Activated T-cell treated with anti-CD3 and anti-CD28 coated beads for 24 hours (primary cell): ENCODE measurements around the gene VAMP2.

Experiments
- DNase-seq: peaks from one replicate; pipeline ENCODE4 v3.0.0-alpha.2; 2020; ENCODE audit warnings: low read depth

Gene VAMP2

DNA sequence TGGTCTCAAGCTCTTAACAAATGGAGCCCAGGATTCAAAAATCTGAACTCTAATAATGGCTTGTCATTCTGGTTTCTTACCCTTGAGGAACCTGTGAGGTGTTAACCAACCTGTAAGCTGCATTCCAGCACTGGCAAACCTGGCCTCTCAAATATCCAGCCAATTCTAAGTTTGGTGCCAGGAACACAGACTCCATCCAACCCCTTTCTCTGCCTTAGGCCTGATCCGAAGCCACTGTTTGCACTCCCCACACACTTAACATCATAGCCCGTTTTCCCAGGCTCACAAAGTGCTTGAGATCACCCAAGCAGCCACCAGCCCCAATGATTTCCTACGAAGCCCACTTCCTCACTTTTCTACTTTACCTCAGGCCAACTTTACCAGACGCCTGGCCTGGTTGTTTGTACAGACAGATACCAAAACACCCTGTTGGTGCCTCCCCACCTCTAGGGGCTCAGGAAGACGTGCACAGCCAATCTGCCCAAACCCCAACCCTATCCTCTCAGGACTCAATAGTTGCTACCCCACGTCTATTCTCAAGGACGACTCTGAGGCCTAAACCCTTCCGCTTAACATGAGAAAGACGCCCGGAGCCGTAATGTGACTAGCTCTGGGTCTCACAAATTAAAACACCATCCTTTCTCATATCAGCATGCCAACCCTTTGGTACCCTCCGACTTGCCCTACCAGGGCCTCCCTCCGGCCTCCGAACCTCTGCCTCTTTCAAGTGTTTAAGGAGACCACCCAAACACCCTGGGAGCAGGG is 7.3 kb downstream of the VAMP2 start:
- DNase-seq: no peak

DNA sequence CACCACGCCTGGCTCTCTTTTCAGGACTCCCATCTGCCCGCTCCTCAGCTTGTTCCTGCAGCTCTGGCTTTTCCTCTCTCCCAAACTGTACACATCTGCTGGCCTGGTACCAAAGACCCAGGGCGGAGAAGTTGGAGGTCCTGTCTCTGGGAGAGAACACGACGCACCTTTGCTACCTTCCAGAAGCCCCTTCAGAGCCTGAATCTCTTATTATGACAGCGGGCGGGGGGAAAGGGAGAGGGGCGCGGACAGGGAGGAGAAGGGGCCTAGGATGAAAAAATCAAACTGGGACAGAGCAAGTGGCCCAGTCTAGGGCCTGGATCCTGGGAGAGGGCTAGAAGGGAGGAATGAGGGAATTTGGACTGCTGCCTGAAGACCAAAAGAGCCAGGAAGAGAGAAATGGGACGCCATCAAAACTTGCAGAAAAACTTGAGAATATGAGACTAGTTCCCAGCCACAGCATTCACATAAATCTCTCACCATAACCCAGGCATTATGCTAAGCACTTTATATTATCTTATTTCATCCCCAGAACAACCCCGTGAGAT is 8.1 kb downstream of the VAMP2 start:
- no peak for DNase-seq

DNA sequence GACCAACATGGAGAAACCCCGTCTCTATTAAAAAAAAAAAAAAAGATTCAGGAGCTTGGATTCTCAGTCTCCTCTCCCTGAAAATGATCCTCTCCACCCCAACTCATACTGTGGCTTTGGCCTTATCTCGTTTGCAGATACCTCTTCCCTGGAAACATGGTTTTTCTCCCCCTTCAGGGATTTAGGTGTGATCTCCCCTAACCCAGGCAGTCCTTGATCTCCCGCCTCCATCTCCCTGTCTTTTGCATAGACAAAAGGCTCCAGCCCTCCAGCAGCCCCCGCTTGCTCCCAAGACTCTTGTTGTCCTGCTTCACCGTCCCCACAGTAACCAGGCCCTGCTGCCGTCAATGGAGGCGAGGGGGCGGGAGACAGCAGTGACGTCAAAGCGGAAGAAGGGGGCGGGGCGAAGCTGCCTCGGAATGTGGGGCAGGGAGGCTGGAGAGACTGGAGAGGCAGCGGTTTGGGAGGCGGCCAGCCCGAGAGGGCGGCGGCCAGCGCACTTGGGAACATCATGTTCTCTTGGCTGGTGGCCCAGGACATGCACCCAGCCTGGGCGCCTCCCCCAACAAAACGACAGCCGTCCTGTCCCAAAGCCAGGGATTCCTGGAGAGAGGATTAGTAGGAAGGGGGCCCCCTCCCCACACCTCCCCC is 8.7 kb downstream of the VAMP2 start:
- DNase-seq: peak; percentile 84

DNA sequence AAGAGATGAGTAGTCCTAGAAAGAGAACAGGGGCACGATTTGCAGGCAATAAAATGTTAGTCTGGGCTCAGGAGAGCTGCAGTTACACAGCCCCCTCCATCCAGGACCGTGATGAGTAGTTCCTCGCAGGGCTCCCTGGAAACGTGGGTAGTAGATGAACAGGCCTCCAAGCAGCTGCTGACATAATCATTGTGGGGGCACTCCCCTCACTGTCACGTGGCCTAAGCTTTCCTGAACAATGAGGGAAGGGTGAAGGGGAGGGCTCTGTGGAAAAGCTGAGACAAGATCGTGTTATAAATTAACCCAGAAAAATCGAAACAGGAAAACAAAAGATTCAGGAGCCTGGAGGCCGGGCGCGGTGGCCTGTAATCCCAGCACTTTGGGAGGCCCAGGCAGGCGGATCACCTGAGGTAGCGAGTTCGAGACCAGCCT is 9.2 kb downstream of the VAMP2 start:
- DNase-seq: peak; percentile 59

DNA sequence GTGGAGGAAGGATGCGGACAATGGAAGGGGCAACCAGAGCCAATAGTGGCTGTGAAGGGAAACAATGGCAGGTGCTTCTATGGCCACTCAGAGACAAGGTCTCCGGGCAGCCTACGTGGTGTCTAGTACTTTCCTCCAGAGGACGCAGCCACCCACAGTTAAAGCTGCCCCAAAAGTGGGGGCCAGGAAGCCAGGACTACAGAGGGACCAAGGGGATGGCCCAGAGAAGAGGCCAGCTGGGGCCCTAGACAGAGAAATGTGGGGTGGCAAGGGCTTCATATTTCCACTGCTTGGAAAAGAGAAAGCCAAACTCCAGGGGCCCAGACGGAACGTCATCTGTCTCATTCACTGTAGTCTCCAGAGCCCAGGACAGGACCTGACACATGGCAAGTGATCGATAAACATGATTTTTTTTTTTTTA is 9.7 kb downstream of the VAMP2 start:
- no peak for DNase-seq

DNA sequence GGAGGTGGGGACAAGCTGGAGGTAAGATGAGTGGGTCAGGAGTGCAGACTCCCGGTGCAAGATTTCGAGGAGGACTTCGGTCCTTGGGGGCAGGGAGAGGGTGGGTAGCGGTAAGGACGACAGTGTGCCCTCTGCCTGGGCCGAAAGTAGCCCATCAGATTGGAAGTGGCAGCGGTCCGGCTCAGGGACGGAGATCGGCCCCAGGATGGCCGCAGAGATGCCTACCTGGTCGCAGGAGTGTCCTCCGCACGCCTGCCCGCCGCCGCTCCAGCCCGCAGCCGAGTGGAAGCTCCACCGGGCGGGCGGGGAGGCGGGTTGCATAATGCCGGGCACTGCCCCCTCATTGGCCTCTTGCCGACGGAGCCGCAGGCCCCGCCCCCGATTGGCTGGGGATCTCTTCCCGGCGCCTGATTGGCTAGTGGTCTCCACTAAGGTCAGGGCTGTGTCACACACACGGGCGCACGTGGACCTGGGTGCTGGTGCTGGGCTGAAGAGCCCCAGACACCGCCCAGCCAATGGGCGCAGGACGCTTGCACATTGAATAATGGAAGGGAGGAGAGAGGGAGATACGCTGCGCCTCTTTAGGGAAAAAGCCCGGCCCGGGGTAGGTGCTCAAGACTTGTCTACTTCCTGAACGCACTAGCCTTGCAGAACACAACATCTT is 10.5 kb downstream of the VAMP2 start, which contains the start of gene PER1:
Gene PER1, minus strand, starts transcription at position 293 of the 664 bp plus-strand sequence. CDS start 1,698 bp downstream, outside the sequence.
- peak; percentile 82 for DNase-seq

DNA sequence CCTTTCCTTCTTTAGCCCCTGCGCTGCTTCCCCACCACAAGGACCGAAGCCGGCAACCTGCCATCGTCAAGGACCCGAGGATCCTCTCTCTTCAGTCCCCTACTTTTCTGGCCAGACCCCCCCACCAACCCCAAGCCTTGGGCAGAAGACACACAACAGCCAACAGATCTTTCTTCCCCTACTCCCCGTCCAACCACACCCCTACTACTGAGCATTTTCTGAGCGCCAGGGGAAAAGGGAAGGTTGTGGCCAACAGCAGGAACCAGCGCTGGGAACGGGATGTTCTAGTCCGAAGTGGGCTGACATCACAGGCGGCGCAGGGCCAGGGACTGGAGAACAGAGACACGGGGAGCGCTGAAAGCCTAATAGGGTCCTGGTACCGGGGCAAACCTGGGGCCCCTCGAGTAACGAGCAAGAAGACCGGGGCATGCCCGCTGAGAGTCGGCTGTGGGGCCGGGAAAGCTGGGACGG is 11.1 kb downstream of the VAMP2 start:
- DNase-seq: no peak

DNA sequence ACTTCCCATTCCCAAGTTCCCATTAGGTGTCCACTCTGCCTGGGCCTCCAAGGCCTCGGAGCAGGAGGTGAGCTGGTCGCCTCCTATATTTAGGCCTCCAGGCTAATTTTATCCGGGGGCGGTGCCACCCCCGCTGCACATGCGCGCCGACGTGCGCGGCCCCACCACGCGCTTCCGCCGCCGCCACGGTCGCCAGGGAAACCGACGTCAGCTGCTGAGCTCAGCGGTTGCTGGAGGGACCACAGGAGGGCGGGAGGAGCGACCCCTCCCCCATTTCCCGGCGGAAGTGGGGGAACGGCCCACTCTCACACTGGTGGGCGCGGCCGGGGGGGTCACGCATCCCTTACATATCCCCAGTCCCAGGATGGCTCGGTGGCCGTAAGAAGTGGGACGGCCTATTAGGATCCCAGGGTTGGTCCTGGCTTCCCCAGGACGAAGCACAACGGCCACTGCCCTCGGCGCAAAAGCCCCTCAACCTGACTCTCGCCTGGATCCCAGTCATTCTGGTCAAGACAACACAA is 11.6 kb downstream of the VAMP2 start:
- peak; percentile 85 for DNase-seq

DNA sequence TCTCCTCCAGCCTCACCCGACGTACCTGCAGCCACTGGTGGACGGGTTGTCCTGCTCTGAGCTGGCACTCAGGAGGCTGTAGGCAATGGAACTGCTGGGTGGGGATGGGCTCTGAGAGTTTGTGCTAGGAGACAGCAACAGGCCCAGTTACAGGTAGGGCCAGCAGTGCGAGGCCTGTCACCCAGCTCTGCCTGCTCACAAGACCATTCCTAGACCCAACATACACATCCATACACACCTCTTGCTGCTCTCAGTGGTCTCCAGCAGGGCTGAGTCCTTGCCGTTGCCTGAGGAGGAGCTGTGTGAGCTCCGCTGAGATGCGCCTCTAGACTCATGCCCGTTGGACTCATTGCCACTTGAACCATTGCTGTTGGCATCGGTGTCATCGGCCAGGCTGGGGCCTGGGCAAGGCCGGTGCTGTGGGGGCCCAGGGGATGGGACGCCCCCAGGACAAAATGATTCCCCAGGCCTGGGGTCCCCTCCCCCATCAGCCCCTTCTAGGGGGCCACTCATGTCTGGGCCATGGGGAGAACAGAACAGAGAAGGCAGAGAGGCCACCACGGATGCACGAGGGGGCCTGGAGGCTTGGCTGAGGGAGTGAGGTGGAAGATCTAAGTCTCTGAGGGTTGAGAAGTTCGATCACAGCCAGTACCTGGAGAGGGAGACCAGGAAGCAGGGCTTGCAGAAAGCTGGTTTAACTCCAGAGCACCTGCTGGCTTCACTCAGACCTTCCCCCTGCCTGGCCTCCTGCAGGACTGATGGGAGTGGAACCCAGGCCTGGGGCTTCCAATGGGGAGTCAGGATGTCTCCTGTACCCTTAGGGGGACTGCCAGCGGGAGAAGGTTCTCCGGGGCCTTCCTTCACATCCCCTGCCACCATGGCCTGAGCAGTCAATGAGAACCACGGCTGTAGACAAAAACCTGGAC is 12.3 kb downstream of the VAMP2 start:
- no peak for DNase-seq

DNA sequence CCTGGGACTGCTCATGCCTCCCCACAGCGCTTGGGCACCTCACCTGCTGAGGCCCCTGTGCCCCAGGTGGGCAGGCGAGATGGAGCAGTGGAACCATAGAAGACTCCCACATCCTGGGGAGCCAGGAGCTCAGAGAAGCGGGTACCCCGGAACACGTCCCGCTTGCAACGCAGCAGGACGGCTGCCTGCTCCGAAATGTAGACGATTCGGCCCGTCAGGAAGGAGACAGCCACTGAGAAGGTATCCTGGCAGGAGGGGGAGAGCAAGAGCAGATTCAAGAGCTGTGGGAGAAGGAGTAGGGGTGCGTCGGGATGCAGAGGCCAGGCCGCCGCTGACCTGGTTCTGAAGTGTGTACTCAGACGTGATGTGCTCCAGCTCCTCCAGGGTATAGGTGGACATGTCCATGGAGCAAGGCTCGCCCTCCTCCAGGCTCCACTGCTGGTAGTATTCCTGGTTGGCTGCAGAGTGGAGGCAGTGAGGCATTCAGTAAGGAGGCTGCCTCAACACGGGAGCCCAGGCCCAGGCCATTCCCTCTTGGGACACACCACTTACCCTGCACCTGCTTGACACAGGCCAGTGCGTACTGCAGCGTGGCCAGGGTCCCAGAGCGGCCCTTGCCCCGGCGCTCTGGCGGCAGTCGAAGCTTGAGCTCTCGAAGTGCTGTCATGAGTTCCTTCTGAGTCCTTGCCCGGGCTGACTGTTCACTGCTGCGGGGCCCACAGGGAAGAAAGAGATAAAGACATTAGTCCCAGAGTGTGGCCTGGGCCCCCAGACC is 13.1 kb downstream of the VAMP2 start:
- DNase-seq: no peak

DNA sequence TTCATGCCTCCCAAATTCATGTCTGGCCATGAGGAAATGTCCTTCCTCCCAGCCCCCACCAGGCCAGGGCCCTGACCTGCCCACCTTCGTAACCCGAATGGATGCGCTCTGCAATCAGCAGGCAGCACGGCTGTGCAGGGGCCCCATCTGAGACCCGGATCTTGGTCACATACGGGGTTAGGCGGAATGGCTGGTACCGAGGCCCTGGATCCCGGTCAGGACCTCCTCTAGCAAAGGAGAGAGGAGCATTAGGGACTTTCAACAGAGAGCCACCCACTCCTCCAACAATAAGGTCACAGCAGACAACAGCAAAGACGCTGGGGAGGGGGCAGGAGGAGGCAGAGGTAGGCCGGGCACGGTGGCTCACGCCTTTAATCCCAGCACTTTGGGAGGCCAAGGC is 14.2 kb downstream of the VAMP2 start:
- no peak for DNase-seq

DNA sequence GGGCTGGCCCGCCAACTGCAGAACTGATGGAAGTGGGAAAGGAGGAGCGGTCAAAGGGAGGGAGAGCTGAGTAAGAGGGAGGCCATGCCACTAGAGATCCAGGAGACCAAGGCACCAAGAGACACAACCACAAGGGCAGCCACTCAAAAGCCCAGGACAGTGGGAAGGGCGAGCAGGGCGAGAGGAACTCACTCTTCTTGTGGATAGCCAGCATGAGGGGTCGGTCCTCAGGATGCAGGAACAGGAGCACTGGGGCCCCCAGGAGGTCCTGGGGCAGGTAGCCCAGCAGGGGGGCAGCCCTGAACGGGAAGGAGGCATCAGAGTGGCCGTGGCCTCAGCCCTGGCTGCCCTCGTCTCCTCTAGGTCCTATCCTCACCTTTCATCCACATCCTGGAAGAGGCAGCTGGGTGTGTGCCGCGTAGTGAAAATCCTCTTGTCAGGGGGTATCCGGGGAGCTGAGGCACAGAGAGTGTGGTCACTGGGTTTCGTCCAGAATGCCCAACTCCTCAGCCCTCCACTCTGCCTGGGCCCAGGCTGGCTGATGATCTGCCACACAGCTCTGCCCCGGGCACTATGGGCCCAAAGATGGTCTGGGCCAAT is 14.8 kb downstream of the VAMP2 start:
- no peak for DNase-seq

DNA sequence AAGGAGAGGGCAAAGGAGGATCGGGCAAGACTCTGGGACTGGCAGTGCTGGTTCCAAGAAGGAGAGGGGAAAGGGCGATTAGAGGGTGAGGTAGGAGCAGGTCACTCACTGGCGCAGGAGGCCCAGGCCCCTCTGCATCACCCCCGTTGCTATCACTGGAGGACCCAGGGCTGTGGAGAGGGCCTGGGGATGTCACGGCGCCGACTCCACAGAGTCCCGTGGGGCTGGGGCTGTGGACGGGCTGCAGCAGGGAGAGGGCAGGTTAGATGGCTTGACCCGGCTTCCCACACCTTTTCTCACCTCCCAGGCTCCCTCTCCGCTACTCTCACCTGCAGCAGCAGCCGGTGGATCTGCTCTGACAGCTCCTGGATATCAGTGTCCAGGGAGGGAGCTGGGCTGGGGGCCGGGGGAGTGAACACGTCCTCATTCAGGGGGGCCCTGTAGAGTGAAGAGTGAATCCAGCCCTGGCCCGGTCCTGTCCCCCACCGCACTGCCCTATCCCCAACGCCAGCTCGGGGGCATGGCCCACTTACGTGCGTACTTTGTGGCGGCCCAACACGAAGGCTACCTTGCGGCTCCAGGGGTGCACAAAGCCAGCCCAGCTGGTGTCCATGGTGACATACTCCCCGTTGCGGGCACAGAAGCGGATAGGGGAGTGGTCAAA is 15.5 kb downstream of the VAMP2 start:
- DNase-seq: no peak

DNA sequence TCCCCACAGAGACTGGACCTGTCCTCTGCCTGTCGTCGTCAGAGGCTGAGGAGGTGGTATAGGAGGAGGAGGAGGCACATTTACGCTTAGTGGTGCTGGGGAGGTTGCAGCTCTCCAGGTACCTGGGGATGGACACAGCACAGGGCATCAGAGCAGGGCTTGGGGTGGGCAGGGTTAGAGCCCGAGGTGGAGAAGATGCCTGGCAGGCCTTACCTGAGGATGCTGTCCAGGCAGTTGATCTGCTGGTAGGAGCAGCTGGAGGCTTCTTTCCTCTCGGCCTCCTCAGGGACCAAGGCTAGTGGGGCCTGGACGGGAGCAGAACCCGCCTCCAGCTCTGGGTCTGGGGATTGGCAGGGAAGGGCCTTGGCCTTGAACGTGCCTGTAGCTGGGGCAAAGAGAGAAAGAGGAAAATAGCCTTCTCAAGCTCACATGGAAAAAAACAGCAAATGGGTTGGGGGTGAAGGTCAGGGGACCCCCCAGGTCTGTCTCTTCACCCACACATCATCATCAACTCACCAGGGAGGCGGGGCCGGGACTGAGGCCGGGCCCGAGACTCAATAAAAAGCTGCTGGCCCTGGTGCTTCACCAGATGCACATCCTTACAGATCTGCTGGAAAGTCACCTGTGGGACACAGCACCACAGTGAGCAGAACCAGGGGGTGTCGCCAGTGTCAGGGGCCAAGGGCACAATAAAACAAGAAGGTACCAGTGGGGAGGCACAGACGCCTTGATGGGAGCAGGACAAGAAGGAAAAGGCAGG is 16.2 kb downstream of the VAMP2 start:
- DNase-seq: no peak

DNA sequence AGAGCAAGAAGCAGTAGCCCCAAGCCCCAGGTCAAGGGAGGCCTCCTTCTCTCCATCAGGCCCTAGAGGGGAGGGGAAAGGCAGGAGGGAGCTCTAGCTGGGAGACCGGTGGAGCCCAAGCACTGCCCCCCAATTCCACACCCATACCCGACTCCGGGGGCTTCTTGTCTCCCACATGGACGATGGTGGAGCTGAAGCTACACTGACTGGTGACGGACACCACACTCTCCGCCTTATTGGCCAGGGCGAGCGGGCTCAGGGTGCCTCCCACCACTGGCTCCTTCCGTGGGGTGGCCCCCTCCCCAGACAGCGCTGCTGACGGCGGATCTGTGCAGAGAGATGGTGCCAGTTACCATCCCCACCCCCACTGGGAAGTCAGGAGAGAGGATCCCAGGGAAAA is 16.9 kb downstream of the VAMP2 start:
- DNase-seq: no peak

DNA sequence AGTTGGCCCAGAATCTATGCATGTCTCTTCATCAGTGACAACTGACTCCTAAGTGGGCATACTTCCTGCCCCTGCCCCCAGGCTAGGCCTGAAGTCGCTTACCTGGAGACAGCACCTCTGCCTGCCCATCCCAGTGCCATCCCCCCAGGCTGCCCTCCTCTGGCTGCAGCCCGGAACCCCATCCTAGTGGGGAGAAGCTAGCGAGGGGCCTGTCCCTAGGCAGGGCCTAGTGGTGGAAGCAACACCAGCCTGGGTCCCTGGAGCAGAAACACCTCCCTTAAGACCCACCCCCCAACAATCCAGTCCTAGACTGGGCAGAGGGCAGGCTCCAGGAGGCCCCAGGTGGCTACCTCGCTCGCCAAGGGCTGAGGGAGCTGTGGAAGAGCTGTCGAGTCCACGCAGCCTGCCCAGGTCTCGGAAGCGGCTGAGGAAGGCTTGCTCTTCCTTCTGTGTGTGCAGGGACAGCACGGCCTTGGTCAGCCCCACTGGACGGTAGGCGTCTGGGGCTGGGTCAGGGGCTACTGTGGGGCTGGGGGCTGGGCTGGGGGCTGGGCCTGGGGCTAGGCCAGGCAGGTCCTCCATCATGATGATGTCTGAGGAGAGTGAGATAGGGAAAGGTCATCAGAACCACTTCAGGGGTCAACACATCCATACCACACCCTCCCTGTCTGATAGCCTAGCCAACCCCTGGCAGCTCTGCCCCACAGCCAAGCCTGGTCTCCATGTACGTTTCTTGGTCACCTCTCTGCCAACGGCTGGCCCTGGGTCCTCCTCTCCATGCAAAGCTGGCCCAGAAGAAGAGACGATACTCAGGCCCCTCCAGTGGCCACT is 18.1 kb downstream of the VAMP2 start:
- DNase-seq: no peak

DNA sequence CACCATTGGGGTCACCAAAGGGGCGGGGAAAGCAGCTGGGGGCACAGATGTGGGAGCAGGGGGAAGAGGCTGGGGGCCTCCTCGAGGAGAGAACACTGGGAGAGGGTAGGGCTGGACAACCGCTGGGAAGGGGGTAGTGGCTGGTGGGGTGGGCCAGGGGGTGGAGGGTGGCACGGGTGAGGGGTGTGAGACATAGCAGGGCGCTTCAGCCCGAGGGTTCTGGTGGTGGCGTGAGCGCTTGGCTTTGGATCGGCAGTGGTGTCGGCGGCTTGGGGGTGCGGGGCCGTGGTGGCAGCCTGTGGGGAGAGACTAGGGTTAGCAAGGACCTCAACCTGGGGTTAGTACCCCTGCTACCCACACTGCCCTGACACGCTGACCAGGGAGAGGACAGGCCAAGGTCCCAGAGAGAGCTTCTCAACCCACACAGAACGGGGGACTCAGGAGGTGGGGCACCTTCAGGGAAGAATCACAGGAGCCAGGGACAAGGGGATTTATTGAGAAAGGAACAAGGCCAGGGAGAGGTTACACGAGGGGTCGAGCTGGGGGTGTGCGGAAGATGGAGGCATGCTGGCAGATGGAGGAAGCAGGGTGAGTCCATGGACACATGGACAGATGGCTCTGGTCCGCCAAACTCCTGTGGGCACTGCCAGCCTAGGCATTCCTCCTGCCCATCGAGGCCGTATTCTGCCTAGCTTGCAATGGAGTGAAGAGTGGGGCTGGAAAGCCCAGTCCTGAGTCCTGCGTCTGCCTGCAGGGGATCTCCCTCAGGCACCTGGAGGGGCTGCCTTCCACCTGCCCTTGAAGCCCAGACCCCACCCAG is 19.0 kb downstream of the VAMP2 start:
- DNase-seq: no peak
